ENCODE data around the gene ATXN7L2. TPM values are rescaled to one million over a fixed set of nuclear protein-coding genes. Genes with fewer than 3 reads are reported as not detected.

The ATXN7L2 gene
- total and polyA plus RNA-seq, 2 of the 8 experiments (the other 6 are each of a cell fraction or from before 2014, with no cell fraction given) = 8.1 to 9.3 TPM

- TF ChIP-seq CHD7 (IDR thresholded peaks at IDR 0.05; ENCODE audit: insufficient replicate concordance, low read length) = no peak
- no peak for TF ChIP-seq BACH1 (IDR thresholded peaks at IDR 0.05; ENCODE audit: low read length)
- no peak for TF ChIP-seq SP2 (IDR thresholded peaks at IDR 0.05; ENCODE audit: low read length)
- TF ChIP-seq TCF12 (IDR thresholded peaks at IDR 0.05; ENCODE audit: low read depth, low read length) = no peak
These were observed 31.1 kb downstream of the ATXN7L2 start (continued) for GRCh38 chr1:109514846-109515245.
